Right atrium auricular region (tissue), 2 donors: ENCODE data around the gene TRAPPC3. TPM values are rescaled to one million over a fixed set of nuclear protein-coding genes. Genes with fewer than 3 reads are reported as not detected.

ENCODE experiments used
- DNase-seq: peaks from one replicate; pipeline ENCODE4 v3.0.0-alpha.2; 2019; ENCODE audit warnings: low spot score
- H3K27ac ChIP-seq, 2 donors: fragments of 200-600 bp; sonication (generic); 1 replicate in 1 of 2; 2 replicates in 1 of 2; pipeline ENCODE4 v1.5.1; 2016 to 2019
- H3K27me3 ChIP-seq, 2 donors: fragments of 200-600 bp; sonication (generic); one replicate each; pipeline versions ENCODE4 v1.5.1 to v1.6.0; 2017 to 2019
- H3K36me3 ChIP-seq: fragments of 200-600 bp; sonication (generic); one replicate; pipeline ENCODE4 v1.5.1; 2016
- H3K4me1 ChIP-seq, 2 donors: fragments of 200-600 bp; sonication (generic); one replicate each; pipeline versions ENCODE4 v1.5.1 to v1.6.0; 2017 to 2019
- H3K4me3 ChIP-seq, 2 donors: fragments of 200-600 bp; sonication (generic); 1 replicate in 1 of 2; 2 replicates in 1 of 2; pipeline ENCODE4 v1.5.1; 2017 to 2019; ENCODE audit warnings: mild to moderate bottlenecking in 1 of 2, moderate library complexity in 1 of 2
- H3K9me3 ChIP-seq, 2 donors: fragments of 200-600 bp; sonication (generic); one replicate each; pipeline ENCODE4 v1.5.1; 2019
- total RNA-seq, 2 donors: library from RNA; depleted of rRNA; stranded (reverse); fragments of >200 nt; gene quantifications; one replicate each; pipeline ENCODE4 v1.1.0, GENCODE V29; 2016
- TF ChIP-seq, protein P1 (sequence below), 2 donors: fragments of 200-600 bp; sonication (generic); IDR thresholded peaks; one replicate each; pipeline ENCODE4 v1.5.1; 2019; ENCODE audit warnings: antibody characterized with exemption in 2 of 2

Gene TRAPPC3
- total RNA-seq, 2 donors from 2014 or later, result 62.0 to 81.6 TPM

DNA sequence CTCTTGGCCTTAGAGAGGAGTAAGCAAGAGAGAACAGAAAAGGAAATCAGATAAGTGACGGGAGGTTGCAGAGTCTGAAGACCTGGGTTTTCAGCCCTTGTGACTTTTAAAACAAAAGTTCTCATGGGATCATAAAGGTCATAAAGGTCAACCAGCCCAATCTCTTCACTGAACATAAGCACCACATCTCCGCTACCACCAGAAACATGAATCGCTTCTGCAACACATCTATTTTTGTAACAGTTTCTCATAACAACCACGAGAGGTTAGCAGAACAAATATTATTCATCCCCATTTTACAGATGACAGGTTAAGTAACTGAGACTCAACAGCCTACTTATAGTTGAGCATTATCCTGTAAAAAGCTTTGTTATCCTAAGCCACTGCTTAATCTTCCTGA is 5.9 kb downstream of the TRAPPC3 start:
- no peak for DNase-seq
- Histone ChIP-seq H3K27me3 (no peaks in the 10 kb centered on the region), H3K27ac (no peak overlapping the region), H3K4me3 (no peak overlapping the region), H3K36me3 (peaks cover 20% of the 10 kb centered on the region), H3K9me3 (no peaks in the 10 kb centered on the region), H3K4me1 (peaks cover 0 to 25% of the 10 kb centered on the region in 2 donors)
- TF ChIP-seq, protein P1, sequence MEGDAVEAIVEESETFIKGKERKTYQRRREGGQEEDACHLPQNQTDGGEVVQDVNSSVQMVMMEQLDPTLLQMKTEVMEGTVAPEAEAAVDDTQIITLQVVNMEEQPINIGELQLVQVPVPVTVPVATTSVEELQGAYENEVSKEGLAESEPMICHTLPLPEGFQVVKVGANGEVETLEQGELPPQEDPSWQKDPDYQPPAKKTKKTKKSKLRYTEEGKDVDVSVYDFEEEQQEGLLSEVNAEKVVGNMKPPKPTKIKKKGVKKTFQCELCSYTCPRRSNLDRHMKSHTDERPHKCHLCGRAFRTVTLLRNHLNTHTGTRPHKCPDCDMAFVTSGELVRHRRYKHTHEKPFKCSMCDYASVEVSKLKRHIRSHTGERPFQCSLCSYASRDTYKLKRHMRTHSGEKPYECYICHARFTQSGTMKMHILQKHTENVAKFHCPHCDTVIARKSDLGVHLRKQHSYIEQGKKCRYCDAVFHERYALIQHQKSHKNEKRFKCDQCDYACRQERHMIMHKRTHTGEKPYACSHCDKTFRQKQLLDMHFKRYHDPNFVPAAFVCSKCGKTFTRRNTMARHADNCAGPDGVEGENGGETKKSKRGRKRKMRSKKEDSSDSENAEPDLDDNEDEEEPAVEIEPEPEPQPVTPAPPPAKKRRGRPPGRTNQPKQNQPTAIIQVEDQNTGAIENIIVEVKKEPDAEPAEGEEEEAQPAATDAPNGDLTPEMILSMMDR (IDR thresholded peaks at IDR 0.05), result no peak

DNA sequence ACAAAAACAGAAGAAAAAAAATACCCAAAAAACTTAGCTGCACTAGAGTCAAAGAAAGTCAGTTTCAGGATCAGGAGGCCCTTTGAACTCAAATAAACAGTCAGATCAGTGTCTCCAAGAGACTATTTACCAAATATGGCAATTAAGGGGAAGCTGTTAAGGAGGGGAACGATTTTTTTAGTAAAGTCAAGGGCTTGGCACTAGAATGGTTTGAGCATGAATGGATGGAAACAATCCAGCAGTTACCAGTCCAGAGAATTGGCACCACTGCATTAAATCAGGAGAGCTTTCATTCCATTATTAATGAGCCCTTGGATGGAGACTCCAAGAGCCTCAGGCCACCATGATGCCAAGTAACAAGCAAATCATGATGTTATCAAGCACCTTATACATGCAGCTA is 7.2 kb downstream of the TRAPPC3 start:
- Histone ChIP-seq H3K27ac (no peak overlapping the region), H3K4me3 (no peak overlapping the region), H3K36me3 (peaks cover 30% of the 10 kb centered on the region), H3K27me3 (no peaks in the 10 kb centered on the region), H3K4me1 (peaks cover 0 to 22% of the 10 kb centered on the region in 2 donors), H3K9me3 (no peaks in the 10 kb centered on the region)
- DNase-seq, result no peak
- TF ChIP-seq, protein P1 (IDR thresholded peaks at IDR 0.05), result no peak

DNA sequence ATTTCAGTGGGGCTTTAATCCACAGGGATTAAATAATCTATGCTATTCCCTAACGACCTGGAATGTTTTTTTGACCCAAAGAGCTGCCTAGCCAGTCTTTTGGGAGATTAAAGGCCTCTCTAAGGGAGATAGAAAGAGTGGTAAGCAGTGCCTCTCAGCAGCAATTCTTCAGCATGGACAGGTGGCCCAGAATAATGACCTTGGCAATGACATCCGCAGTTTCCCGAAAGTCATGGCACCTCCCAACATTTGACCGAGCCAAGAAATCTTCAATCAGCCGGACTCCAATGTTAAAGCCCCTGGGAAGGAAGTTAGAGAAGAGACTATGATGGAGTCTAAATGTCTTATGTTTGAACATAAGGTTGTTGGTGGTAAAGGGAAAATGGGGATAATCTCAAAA is 9.8 kb downstream of the TRAPPC3 start:
- peaks cover 29% of the 10 kb centered on the region for H3K36me3 ChIP-seq
- H3K27ac ChIP-seq, result no peak overlapping the region
- H3K9me3 ChIP-seq, result no peaks in the 10 kb centered on the region
- no peak for DNase-seq
- peaks cover 0 to 45% of the 10 kb centered on the region in 2 donors for H3K4me1 ChIP-seq
- no peaks in the 10 kb centered on the region for H3K27me3 ChIP-seq
- TF ChIP-seq, protein P1 (IDR thresholded peaks at IDR 0.05), result no peak
- no peak overlapping the region for H3K4me3 ChIP-seq

DNA sequence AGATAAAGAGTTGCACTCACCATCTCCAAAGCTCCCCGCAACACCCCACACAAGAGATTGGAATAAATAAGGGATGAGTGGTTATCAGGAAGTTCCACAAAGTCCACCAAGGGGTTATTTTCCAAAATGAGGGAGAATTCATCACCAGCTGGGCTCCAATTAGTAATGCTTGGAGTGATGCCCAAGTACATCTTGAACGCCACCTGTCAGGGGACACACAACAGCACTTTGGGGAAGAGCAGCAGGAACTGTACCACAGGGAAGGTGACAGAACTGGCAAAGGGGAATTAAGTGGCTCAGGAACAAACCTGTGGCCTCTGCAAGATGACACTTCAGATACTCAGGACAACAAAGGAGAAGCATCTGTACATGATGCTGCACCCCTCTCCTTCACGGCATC is 11.5 kb downstream of the TRAPPC3 start:
- no peak for DNase-seq
- Histone ChIP-seq H3K27ac (peak overlapping the region in 1 of 2 donors; percentile 83), H3K27me3 (no peaks in the 10 kb centered on the region), H3K36me3 (peaks cover 29% of the 10 kb centered on the region), H3K9me3 (no peaks in the 10 kb centered on the region), H3K4me3 (no peak overlapping the region), H3K4me1 (peaks cover 0 to 59% of the 10 kb centered on the region in 2 donors)
- TF ChIP-seq, protein P1 (IDR thresholded peaks at IDR 0.05), result no peak

DNA sequence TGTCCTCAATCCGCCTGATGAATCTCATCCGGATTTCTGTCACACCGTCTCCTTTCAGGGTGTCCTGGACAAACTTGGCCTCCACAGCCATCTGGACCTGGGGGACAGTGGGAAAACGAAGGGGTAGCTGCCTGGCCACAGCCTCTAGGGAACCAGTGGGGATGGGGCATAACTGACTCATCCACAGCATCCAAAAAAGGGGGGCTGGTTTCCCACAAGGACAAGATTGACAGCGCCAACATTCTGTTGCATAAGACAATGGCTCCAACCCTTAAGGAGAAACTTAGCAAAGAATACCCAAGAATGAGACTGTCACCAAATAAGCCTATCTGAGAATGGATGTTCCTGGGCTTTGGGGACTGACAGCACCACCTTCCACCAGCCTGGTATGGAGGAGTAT is 12.1 kb downstream of the TRAPPC3 start:
- Histone ChIP-seq H3K36me3 (peaks cover 29% of the 10 kb centered on the region), H3K4me1 (peaks cover 0 to 55% of the 10 kb centered on the region in 2 donors), H3K27me3 (no peaks in the 10 kb centered on the region), H3K27ac (peak overlapping the region; percentile 61 to 83), H3K9me3 (no peaks in the 10 kb centered on the region), H3K4me3 (no peak overlapping the region)
- DNase-seq, result no peak
- TF ChIP-seq, protein P1 (IDR thresholded peaks at IDR 0.05), result no peak

DNA sequence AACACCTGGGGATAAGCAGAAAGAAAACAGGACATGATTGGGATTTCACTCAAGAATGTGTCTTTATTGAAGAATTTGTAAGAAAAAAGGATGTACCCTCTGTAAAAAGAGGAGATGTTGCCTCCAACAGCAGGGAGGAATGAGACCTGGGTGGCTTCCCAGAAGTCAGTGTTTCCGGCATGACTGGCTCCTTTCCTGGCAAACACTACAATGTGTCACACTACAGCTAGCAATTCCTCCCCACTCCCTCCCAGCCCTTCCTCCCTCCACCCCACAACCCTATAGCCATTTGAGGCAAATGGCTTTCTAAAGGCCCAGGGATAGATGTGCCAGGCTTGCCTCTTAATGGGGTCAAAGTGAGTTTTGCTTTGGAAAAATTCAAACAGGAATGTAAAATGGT is 12.8 kb downstream of the TRAPPC3 start:
- Histone ChIP-seq H3K9me3 (no peaks in the 10 kb centered on the region), H3K4me3 (no peak overlapping the region), H3K27me3 (no peaks in the 10 kb centered on the region), H3K4me1 (peaks cover 0 to 51% of the 10 kb centered on the region in 2 donors), H3K27ac (peak overlapping the region; percentile 61 to 83), H3K36me3 (peaks cover 29% of the 10 kb centered on the region)
- TF ChIP-seq, protein P1 (IDR thresholded peaks at IDR 0.05), result no peak
- peak; percentile 79 for DNase-seq
